ENCODE results near the gene ATP2B3. TPM values are rescaled to one million over a fixed set of nuclear protein-coding genes. Genes with fewer than 3 reads are reported as not detected.

ATP2B3 gene
- total RNA-seq, 2 donors from 2014 or later: 0.85 TPM; not detected in 1

DNA sequence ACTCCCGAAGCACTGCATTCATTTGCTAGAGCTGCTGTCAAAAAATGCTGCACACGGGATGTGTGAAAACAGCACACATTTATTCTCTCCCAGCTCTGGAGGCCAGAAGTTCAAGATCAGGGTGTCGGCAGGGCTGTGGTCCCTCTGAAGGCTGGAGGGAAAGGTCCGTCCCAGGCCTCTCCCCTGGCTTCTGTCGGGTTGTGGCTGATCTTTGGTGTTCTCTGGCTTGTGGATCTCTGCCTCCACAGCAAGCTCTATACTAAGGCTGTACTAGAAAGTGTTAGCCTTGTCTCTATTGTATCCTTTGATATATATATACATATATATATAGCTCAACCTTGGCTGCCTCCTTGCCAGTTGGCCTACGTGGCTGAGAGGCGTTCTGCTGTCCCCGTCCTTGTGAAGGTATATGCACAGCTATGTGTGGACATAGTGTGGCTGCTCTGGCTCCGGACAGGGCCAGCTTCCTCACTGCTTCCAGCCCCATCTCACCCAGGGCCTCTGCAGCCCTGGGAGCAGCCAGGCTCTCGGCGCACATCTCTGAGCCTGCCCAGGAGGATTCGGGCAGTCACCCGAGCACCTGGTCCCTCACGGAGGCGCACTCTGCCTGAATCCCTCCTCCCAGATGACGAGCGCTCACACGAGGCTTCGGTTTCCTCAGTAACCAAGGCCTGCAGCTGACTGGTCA lies 114.6 kb downstream of the ATP2B3 start:
- intact Hi-C loops (cut with DNase I): no loop called here

More for the DNA sequence above, 114.6 kb downstream of the ATP2B3 start:
- no peaks in the 10 kb centered on the region for H3K36me3 ChIP-seq
- no peak for DNase-seq (ENCODE audit: low spot score)
- no peaks in the 10 kb centered on the region for H3K27me3 ChIP-seq (replicated peaks; ENCODE audit: insufficient read depth)
- no peak for TF ChIP-seq POLR2A (IDR thresholded peaks at IDR 0.05)
- H3K4me1 ChIP-seq (replicated peaks): no peaks in the 10 kb centered on the region
- no peak overlapping the region for H3K27ac ChIP-seq
- WGBS: 96% methylated on average over 17 of the region's 19 CpGs
- no peak overlapping the region for H3K4me3 ChIP-seq
- H3K9me3 ChIP-seq: no peaks in the 10 kb centered on the region

Other genes with a start within 250 kb of the ATP2B3 start
- gene PNMA6F, start 195.9 kb upstream of the ATP2B3 start, total RNA-seq: under 1 TPM in 1 of 2 donors, not detected in 1; 0.97 TPM
- 10 to 100 TPM; 16.3 to 58.6 TPM for gene ZNF275, start 183.5 kb upstream of the ATP2B3 start, total RNA-seq
- gene PNMA6E, start 116.3 kb upstream of the ATP2B3 start, total RNA-seq: 1 to 10 TPM in 1 of 2 donors, not detected in 1; 6.9 TPM
- 1 to 10 TPM in 1 of 2 donors, under 1 TPM in 1; 0.23 to 3.4 TPM for gene ZFP92, start 106.2 kb upstream of the ATP2B3 start, total RNA-seq
- gene TREX2, start 71.6 kb upstream of the ATP2B3 start, total RNA-seq: 1 to 10 TPM; 5.8 to 6.3 TPM
- 10 to 100 TPM; 18.1 to 35.7 TPM for gene HAUS7, start 47.1 kb upstream of the ATP2B3 start, total RNA-seq
- gene BGN, start 22.7 kb upstream of the ATP2B3 start, total RNA-seq: 100 to 1,000 TPM in 1 of 2 donors, 10 to 100 TPM in 1; 16.9 to 174 TPM
- 10 to 100 TPM; 33.8 to 55.9 TPM for gene CCNQ, start 81.5 kb downstream of the ATP2B3 start, total RNA-seq
- 1 to 10 TPM in 1 of 2 donors, not detected in 1; 3.5 TPM for gene DUSP9, start 129.6 kb downstream of the ATP2B3 start, total RNA-seq
- 10 to 100 TPM in 1 of 2 donors, 1 to 10 TPM in 1; 8.5 to 50.6 TPM for gene PNCK, start 156.2 kb downstream of the ATP2B3 start, total RNA-seq
- 10 to 100 TPM; 25.4 to 95.4 TPM for gene SLC6A8, start 170.3 kb downstream of the ATP2B3 start, total RNA-seq
- 100 to 1,000 TPM; 144 to 244 TPM for gene BCAP31, start 206.7 kb downstream of the ATP2B3 start, total RNA-seq
- 10 to 100 TPM in 1 of 2 donors, 1 to 10 TPM in 1; 9.7 to 97.8 TPM for gene ABCD1, start 207.2 kb downstream of the ATP2B3 start, total RNA-seq
- 10 to 100 TPM; 20.9 to 52.7 TPM for gene PLXNB3, start 246.6 kb downstream of the ATP2B3 start, total RNA-seq